ENCODE data around the gene TPCN1.

- TF ChIP-seq, protein P1, sequence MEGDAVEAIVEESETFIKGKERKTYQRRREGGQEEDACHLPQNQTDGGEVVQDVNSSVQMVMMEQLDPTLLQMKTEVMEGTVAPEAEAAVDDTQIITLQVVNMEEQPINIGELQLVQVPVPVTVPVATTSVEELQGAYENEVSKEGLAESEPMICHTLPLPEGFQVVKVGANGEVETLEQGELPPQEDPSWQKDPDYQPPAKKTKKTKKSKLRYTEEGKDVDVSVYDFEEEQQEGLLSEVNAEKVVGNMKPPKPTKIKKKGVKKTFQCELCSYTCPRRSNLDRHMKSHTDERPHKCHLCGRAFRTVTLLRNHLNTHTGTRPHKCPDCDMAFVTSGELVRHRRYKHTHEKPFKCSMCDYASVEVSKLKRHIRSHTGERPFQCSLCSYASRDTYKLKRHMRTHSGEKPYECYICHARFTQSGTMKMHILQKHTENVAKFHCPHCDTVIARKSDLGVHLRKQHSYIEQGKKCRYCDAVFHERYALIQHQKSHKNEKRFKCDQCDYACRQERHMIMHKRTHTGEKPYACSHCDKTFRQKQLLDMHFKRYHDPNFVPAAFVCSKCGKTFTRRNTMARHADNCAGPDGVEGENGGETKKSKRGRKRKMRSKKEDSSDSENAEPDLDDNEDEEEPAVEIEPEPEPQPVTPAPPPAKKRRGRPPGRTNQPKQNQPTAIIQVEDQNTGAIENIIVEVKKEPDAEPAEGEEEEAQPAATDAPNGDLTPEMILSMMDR (IDR thresholded peaks at IDR 0.05; ENCODE audit: insufficient read depth, low read length, poor library complexity, severe bottlenecking): no peak
- no peak for TF ChIP-seq EZH2phosphoT487 (conservative IDR thresholded peaks at IDR 0.05; ENCODE audit: low read length)
Measured at GRCh38 chr12:113332688-113333417, 111.6 kb downstream of the TPCN1 start.
